ENCODE results near the gene MYMX.

The MYMX gene

GRCh38 chr6:44262467-44263353, 46.0 kb downstream of the MYMX start:
- Histone ChIP-seq H3K27ac (ENCODE audit: low read depth, low read length) (no peak overlapping the region), H3K9me3 (ENCODE audit: control insufficient read depth in 5 of 5, low read length in 5 of 5) (no peaks in the 10 kb centered on the region), H3K9ac (ENCODE audit: low read length in 5 of 5) (peak overlapping the region in 3 of 5 donors; percentile 8 to 89 (median 9)), H3K4me3 (ENCODE audit: low read depth in 1 of 5, low read length in 5 of 5) (peak overlapping the region; percentile 19 to 88 (median 83)), H3K36me3 (ENCODE audit: control insufficient read depth in 5 of 5, insufficient read depth in 5 of 5, low read length in 5 of 5) (peaks cover 0 to 33% (median 20%) of the 10 kb centered on the region in 5 donors), H3K27me3 (ENCODE audit: control insufficient read depth in 5 of 5, insufficient read depth in 4 of 5, low read length in 5 of 5) (no peaks in the 10 kb centered on the region), H3K4me1 (ENCODE audit: control insufficient read depth in 5 of 5, insufficient read depth in 5 of 5, low read length in 5 of 5) (peaks cover 11 to 39% (median 34%) of the 10 kb centered on the region in 5 donors)

DNA sequence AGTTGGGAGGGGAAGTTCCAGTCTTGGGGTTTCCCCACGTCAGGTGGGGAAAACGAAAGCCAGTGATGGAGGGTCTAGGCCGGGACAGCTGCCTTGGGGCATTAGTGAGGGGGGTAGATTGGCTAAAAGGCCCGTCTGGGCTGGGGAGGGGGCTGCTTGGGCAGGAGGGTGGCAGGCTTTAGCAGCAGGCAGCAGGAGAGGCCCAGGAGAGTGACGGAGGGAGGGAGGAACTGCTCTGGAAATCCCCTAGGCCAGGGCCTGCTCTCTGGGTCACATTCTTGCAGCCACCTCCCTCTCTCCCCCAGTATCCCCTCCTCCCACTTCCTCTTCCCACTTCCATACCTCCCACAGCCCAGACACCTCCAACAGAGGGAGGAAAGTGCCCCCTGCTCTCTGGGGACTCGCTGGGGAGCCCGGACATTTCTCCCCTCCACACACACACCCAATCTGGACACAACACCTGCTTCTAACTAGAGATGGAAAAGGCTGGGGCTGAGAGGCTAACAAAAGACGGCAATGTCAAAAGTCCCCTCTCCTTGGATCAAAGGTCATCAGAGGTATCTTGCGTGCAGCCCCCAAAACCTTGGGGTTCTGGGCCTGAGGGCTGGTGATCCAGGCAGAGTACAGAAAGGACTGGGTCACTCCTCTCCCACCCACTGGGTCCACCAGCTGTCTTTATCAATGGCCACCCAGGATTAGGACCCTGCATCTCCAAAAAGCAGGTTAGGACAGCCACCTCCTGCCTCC, 46.8 kb downstream of the MYMX start:
- Histone ChIP-seq H3K27me3 (ENCODE audit: control insufficient read depth in 5 of 5, insufficient read depth in 4 of 5, low read length in 5 of 5) (peaks cover 0 to 5% (median 2%) of the 10 kb centered on the region in 5 donors), H3K36me3 (ENCODE audit: control insufficient read depth in 5 of 5, insufficient read depth in 5 of 5, low read length in 5 of 5) (peaks cover 0 to 29% (median 18%) of the 10 kb centered on the region in 5 donors), H3K4me3 (ENCODE audit: low read depth in 1 of 5, low read length in 5 of 5) (peak overlapping the region; percentile 61 to 88 (median 83)), H3K27ac (ENCODE audit: low read depth, low read length) (peak overlapping the region; percentile 65), H3K4me1 (ENCODE audit: control insufficient read depth in 5 of 5, insufficient read depth in 5 of 5, low read length in 5 of 5) (peaks cover 10 to 33% (median 29%) of the 10 kb centered on the region in 5 donors), H3K9ac (ENCODE audit: low read length in 5 of 5) (peak overlapping the region in 4 of 5 donors; percentile 16 to 89 (median 67)), H3K9me3 (ENCODE audit: control insufficient read depth in 5 of 5, low read length in 5 of 5) (no peaks in the 10 kb centered on the region)

DNA sequence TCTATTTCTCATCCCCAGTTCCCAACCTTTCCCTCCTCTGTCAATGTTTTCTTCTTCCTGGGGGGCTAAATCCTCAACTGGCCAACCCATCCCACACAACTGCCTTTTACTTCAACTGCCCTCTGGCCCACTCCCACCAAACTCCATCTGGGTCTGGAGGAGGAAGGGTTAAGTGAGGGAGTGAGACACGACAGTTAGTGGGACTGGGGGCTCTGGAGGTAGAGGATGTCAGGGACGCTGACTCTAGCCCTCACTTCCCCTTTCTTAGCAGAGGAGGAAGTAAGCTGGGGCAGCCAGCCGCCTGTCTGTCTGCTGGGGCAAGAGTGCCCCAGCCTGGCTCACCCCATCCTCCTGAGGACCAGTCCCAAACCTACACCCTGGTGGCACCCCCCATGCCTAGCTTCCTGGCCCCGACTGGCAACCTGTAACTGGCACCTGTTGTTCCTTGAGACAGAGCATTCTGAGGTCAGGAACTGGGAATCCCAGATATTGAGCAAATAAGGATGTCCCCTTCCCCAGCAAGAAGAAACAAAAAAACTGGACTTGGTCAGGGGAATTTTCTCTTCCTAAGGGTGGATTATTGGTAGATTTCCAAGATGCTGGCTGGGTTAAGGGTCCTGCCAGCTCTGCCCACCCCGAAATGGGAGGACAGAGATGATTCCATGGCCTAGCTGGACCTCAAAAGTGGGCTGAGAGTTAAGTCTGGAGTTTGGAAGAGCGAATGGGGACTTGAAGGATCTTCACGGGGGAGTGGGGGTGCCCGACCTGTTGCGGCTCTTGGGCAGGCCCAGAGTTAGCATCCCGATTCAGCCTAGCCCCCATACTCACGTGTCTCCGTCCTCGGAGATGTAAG, 47.7 kb downstream of the MYMX start:
- Histone ChIP-seq H3K27ac (ENCODE audit: low read depth, low read length) (peak overlapping the region; percentile 65), H3K4me3 (ENCODE audit: low read depth in 1 of 5, low read length in 5 of 5) (peak overlapping the region; percentile 65 to 88 (median 83)), H3K9ac (ENCODE audit: low read length in 5 of 5) (peak overlapping the region; percentile 56 to 89 (median 78)), H3K4me1 (ENCODE audit: control insufficient read depth in 5 of 5, insufficient read depth in 5 of 5, low read length in 5 of 5) (peaks cover 10 to 33% (median 29%) of the 10 kb centered on the region in 5 donors), H3K9me3 (ENCODE audit: control insufficient read depth in 5 of 5, low read length in 5 of 5) (no peaks in the 10 kb centered on the region), H3K27me3 (ENCODE audit: control insufficient read depth in 5 of 5, insufficient read depth in 4 of 5, low read length in 5 of 5) (peaks cover 0 to 14% (median 10%) of the 10 kb centered on the region in 5 donors), H3K36me3 (ENCODE audit: control insufficient read depth in 5 of 5, insufficient read depth in 5 of 5, low read length in 5 of 5) (peaks cover 0 to 21% (median 13%) of the 10 kb centered on the region in 5 donors)

- Histone ChIP-seq H3K27ac (ENCODE audit: low read depth, low read length) (peak within 1 kb of the TSS; percentile 65), H3K9me3 (ENCODE audit: control insufficient read depth in 5 of 5, low read length in 5 of 5) (no peaks in the 10 kb centered on the region), H3K4me3 (ENCODE audit: low read depth in 1 of 5, low read length in 5 of 5) (peak within 1 kb of the TSS; percentile 65 to 88 (median 83)), H3K4me1 (ENCODE audit: control insufficient read depth in 5 of 5, insufficient read depth in 5 of 5, low read length in 5 of 5) (peaks cover 10 to 34% (median 29%) of the 10 kb centered on the region in 5 donors), H3K9ac (ENCODE audit: low read length in 5 of 5) (peak within 1 kb of the TSS; percentile 56 to 89 (median 78)), H3K27me3 (ENCODE audit: control insufficient read depth in 5 of 5, insufficient read depth in 4 of 5, low read length in 5 of 5) (peaks cover 0 to 22% (median 17%) of the 10 kb centered on the region in 5 donors), H3K36me3 (ENCODE audit: control insufficient read depth in 5 of 5, insufficient read depth in 5 of 5, low read length in 5 of 5) (peaks cover 0 to 14% (median 6%) of the 10 kb centered on the region in 5 donors)
Observed at GRCh38 chr6:44265007-44265721, 48.4 kb downstream of the MYMX start, which contains the start of gene NFKBIE. Gene NFKBIE (minus strand): TSS chr6:44265551. CDS start chr6:44265346, 205 bp downstream.

DNA sequence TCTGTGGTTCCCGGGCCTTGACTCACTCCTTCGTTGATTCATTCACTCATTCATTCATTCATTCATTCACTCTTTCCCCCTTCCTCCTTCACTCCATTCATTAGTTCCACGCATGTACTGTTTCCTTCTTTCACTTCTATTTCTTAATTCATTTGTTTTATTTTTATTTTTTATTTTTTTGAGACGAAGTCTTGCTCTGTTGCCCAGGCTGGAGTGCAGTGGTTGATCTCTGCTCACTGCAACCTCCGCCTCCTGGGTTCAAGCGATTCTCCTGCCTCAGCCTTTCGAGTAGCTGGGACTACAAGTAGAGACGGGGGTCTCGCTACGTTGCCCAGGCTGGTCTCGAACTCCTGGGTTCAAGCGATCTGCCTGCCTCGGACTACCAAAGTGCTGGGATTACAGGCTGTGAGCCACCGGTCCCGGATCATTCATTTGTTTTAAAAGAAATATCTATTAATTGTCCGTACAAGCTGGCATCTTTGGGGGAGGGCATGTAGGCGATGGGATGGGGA, 49.1 kb downstream of the MYMX start:
- H3K27me3 ChIP-seq (ENCODE audit: control insufficient read depth in 5 of 5, insufficient read depth in 4 of 5, low read length in 5 of 5), result peaks cover 0 to 22% (median 17%) of the 10 kb centered on the region in 5 donors
- H3K4me1 ChIP-seq (ENCODE audit: control insufficient read depth in 5 of 5, insufficient read depth in 5 of 5, low read length in 5 of 5), result peaks cover 10 to 35% (median 29%) of the 10 kb centered on the region in 5 donors
- H3K9ac ChIP-seq (ENCODE audit: low read length in 5 of 5), result no peak overlapping the region
- H3K9me3 ChIP-seq (ENCODE audit: control insufficient read depth in 5 of 5, low read length in 5 of 5), result no peaks in the 10 kb centered on the region
- H3K36me3 ChIP-seq (ENCODE audit: control insufficient read depth in 5 of 5, insufficient read depth in 5 of 5, low read length in 5 of 5), result peaks cover 0 to 10% (median 4%) of the 10 kb centered on the region in 5 donors
- peak overlapping the region in 1 of 5 donors; percentile 88 for H3K4me3 ChIP-seq (ENCODE audit: low read depth in 1 of 5, low read length in 5 of 5)
- H3K27ac ChIP-seq (ENCODE audit: low read depth, low read length), result peak overlapping the region; percentile 10

DNA sequence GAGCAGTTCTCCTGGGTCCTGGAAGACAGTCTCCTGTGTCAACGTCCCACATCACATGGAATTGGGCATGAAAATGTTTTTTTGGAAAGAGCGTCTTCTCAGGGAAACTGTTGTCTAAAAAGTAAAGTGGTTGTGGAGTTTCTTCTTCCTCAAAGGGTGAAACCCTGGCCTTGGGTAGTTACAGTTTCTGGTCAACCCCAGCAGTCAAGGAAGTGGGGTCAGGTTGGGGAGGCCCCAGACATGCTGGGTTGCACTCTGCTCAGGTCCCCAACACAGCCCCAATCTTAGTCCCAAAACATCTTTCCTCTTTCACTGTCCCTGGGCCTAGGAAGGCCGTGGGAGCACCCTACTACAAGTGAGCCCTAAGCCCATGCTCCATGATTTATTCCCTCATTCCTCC, 49.6 kb downstream of the MYMX start:
- H3K9ac ChIP-seq (ENCODE audit: low read length in 5 of 5), result no peak overlapping the region
- no peaks in the 10 kb centered on the region for H3K9me3 ChIP-seq (ENCODE audit: control insufficient read depth in 5 of 5, low read length in 5 of 5)
- H3K27me3 ChIP-seq (ENCODE audit: control insufficient read depth in 5 of 5, insufficient read depth in 4 of 5, low read length in 5 of 5), result peaks cover 4 to 26% (median 22%) of the 10 kb centered on the region in 5 donors
- H3K4me3 ChIP-seq (ENCODE audit: low read depth in 1 of 5, low read length in 5 of 5), result no peak overlapping the region
- peak overlapping the region; percentile 10 for H3K27ac ChIP-seq (ENCODE audit: low read depth, low read length)
- H3K4me1 ChIP-seq (ENCODE audit: control insufficient read depth in 5 of 5, insufficient read depth in 5 of 5, low read length in 5 of 5), result peaks cover 10 to 39% (median 29%) of the 10 kb centered on the region in 5 donors
- peaks cover 0 to 8% (median 4%) of the 10 kb centered on the region in 5 donors for H3K36me3 ChIP-seq (ENCODE audit: control insufficient read depth in 5 of 5, insufficient read depth in 5 of 5, low read length in 5 of 5)

GRCh38 chr6:44267252-44267651, 50.5 kb downstream of the MYMX start:
- no peaks in the 10 kb centered on the region for H3K9me3 ChIP-seq (ENCODE audit: control insufficient read depth in 5 of 5, low read length in 5 of 5)
- no peak overlapping the region for H3K9ac ChIP-seq (ENCODE audit: low read length in 5 of 5)
- peaks cover 10 to 36% (median 28%) of the 10 kb centered on the region in 5 donors for H3K4me1 ChIP-seq (ENCODE audit: control insufficient read depth in 5 of 5, insufficient read depth in 5 of 5, low read length in 5 of 5)
- H3K27ac ChIP-seq (ENCODE audit: low read depth, low read length), result no peak overlapping the region
- peaks cover 0 to under 1% (median 0%) of the 10 kb centered on the region in 5 donors for H3K36me3 ChIP-seq (ENCODE audit: control insufficient read depth in 5 of 5, insufficient read depth in 5 of 5, low read length in 5 of 5)
- no peak overlapping the region for H3K4me3 ChIP-seq (ENCODE audit: low read depth in 1 of 5, low read length in 5 of 5)
- H3K27me3 ChIP-seq (ENCODE audit: control insufficient read depth in 5 of 5, insufficient read depth in 4 of 5, low read length in 5 of 5), result peaks cover 12 to 35% (median 26%) of the 10 kb centered on the region in 5 donors
